ENCODE results near the gene SEC61A2.

The SEC61A2 gene

DNA sequence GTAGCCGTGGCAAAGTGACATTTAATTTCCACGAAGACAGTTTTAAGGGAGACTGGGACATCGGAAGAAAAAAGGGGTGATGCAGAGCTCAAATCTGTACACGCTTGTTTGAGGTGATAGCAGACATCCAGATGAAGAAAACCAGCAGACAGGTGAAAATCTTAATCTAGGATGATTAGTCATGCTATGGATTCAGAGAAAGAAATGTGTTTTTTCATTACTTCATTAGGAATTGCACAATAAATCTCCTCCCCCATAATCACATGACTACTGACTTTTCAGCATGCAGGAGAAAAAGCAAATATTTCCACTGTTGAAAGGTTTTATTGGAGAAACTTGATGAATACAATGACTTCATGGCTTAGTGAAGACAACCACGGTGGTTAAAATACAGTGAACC is 63.7 kb downstream of the SEC61A2 start:
- in situ Hi-C loops (cut with MboI; ENCODE audit: low sequenced_read_pairs, unreplicated experiment) = no loop called here
- TF ChIP-seq, protein P1, sequence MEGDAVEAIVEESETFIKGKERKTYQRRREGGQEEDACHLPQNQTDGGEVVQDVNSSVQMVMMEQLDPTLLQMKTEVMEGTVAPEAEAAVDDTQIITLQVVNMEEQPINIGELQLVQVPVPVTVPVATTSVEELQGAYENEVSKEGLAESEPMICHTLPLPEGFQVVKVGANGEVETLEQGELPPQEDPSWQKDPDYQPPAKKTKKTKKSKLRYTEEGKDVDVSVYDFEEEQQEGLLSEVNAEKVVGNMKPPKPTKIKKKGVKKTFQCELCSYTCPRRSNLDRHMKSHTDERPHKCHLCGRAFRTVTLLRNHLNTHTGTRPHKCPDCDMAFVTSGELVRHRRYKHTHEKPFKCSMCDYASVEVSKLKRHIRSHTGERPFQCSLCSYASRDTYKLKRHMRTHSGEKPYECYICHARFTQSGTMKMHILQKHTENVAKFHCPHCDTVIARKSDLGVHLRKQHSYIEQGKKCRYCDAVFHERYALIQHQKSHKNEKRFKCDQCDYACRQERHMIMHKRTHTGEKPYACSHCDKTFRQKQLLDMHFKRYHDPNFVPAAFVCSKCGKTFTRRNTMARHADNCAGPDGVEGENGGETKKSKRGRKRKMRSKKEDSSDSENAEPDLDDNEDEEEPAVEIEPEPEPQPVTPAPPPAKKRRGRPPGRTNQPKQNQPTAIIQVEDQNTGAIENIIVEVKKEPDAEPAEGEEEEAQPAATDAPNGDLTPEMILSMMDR (IDR thresholded peaks at IDR 0.05; ENCODE audit: borderline replicate concordance, control extremely low read depth, extremely low read depth, insufficient read depth, missing control alignments) = no peak
- DNase-seq (ENCODE audit: low spot score) = no peak

DNA sequence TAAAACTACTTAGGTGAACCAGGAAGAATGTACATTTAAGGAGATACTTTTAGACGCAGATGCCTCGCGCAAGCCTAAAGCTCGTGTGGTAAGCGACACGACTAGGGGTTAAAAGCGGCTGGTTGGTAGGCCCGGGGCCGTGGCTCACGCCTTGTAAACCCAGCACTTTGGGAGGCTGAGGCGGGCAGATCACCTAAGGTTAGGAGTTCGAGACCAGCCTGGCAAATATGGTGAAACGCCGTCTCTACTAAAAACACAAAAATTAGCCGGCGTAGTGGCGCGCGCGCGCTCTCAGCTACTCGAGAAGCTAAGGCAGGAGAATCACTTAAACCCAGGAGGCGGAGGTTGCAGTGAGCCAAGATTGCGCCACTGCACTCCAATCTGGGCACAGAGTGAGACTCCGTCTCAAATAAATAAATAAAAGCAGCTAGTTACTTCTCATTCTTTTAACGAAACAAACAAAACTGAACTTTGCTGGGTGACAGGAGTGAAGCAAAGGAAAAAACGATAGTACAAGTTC is 65.3 kb downstream of the SEC61A2 start:
- in situ Hi-C loops (cut with MboI; ENCODE audit: low sequenced_read_pairs, unreplicated experiment) = no loop called here
- no peak for DNase-seq (ENCODE audit: low spot score)

DNA sequence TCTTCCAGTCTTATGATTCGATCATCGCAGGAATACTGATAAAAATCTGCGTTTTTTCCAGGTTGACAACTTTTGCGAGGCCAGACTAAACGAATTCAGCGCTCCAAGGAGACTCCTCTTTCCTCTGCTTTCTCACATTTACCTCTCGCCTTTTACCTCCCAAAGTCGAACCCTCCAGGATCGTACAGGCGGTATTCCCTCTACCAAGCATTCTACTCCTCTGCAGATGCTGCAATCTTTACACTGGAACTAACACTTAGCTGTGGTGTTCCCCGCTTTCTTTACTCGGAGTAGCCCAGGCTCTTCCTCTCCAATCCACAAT is 65.8 kb downstream of the SEC61A2 start:
- DNase-seq (ENCODE audit: low spot score) = no peak
- TF ChIP-seq, protein P1 (IDR thresholded peaks at IDR 0.05; ENCODE audit: borderline replicate concordance, control extremely low read depth, extremely low read depth, insufficient read depth, missing control alignments) = no peak
- in situ Hi-C loops (cut with MboI; ENCODE audit: low sequenced_read_pairs, unreplicated experiment) = no loop called here

More for the DNA sequence above, 65.3 kb downstream of the SEC61A2 start:
- TF ChIP-seq, protein P1 (IDR thresholded peaks at IDR 0.05; ENCODE audit: borderline replicate concordance, control extremely low read depth, extremely low read depth, insufficient read depth, missing control alignments) = no peak

DNA sequence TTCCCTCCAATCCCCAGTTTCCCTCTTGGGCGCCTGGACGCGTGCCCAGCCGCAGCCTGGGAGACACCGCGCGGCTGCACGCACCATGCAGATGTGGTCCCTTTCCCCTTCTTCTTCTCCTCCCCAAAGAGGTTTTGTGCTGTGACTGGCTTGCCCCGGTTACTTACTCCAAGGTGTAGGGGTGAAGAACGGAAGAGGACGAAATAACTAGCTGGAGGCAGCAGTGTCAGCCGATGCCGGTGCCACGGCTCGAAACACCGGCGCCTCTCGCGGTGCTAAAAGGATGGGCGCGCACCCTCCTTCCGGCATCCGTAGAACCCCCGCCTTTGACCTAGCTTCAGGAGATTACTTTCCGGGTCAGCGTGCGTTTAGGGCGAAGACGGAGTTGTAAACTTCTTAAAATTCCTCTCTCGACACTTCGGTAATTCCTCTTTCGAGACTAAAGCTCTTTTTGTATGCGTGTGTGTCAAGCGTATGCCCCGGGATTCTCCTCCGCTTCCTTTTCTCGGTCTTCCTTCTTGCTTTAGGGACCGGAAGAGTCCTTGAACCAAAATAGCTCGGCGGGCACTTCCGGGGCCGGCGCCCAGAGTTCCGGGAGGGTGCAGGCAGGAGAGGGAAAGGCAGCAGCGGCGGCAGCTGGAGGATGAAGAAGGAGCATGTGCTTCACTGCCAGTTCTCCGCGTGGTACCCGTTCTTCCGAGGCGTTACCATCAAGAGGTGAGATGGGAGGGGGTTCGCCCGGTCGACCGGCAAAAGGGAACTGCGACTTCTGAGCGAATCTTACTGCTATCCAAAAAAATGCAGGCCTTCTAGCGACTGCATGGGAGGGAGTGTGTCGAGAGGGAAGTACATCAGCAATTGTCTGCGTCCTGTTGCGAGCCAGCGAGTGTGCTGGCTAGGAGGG is 66.4 kb downstream of the SEC61A2 start, which contains the start of the genes CDC123 and NUDT5:
Gene CDC123 (plus strand): TSS at position 586 of the 904 bp plus-strand sequence. CDS start 58 bp downstream, at position 644.
Gene NUDT5 (minus strand): TSS at position 289 of the 904 bp plus-strand sequence. CDS start 9,600 bp downstream, outside the sequence.
- in situ Hi-C loops (cut with MboI; ENCODE audit: low sequenced_read_pairs, unreplicated experiment) = no loop called here
- TF ChIP-seq, protein P1 (IDR thresholded peaks at IDR 0.05; ENCODE audit: borderline replicate concordance, control extremely low read depth, extremely low read depth, insufficient read depth, missing control alignments) = no peak
- DNase-seq (ENCODE audit: low spot score) = peak; percentile 94

DNA sequence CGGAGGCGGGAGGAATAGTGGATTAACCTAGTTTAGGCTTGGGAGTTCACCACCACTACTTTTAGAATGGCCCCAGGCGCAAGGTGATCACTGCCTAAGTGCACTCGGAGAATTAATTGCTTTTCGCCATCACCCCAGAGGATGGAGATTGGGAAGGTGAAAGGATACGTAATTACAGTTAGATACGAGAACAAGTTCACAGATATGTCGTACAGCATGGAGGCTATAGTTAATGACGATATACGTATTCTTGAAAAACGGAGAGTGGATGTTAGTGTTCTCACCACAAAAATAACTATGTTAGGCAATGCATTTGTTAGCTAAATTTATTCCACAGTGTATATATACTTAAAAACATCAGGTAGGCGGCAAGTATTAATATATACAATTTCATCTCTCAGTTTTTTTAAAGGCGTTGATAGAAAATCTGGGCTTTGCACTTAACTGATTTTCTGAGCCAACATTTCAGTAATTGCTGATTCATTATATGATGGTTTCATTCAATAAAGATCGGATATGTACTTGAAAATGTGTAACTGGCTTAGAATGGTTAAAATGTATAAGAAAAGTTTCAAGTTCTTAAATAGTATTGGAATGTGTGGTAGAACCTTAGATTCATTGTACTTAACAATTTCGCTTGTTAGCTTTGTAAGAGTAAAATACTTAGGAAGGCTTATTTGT is 67.2 kb downstream of the SEC61A2 start:
- TF ChIP-seq, protein P1 (IDR thresholded peaks at IDR 0.05; ENCODE audit: borderline replicate concordance, control extremely low read depth, extremely low read depth, insufficient read depth, missing control alignments) = no peak
- in situ Hi-C loops (cut with MboI; ENCODE audit: low sequenced_read_pairs, unreplicated experiment) = no loop called here
- DNase-seq (ENCODE audit: low spot score) = no peak

DNA sequence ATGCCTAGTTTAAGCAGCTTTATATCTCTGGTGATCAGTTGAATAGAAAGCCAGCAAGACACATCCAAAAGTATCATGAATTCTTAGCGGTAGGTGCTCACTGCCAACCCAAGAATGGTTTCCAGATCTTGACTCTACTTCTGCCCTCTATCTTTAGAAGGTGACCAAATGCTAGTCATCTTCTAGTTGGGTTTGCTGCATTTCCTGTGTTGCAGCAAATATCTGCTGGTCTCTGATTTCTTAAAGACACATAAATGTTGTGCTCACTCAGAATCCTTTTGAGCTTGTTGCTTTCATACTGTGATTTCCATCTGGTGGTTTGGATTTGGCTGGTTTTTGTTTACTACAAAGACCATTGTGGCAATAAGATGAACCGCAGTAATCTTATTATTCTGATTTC is 68.7 kb downstream of the SEC61A2 start:
- TF ChIP-seq, protein P1 (IDR thresholded peaks at IDR 0.05; ENCODE audit: borderline replicate concordance, control extremely low read depth, extremely low read depth, insufficient read depth, missing control alignments) = no peak
- in situ Hi-C loops (cut with MboI; ENCODE audit: low sequenced_read_pairs, unreplicated experiment) = no loop called here
- DNase-seq (ENCODE audit: low spot score) = no peak

Data from GM13976 (cell line).